Activated naive CD8-positive, alpha-beta T cell treated with anti-CD3 and anti-CD28 coated beads for 36 hours (primary cell): ENCODE measurements around the gene TRAPPC3L. TPM values are rescaled to one million over a fixed set of nuclear protein-coding genes. Genes with fewer than 3 reads are reported as not detected.
"Not testable (repeated sequence)": the region's sequence is repeated elsewhere in the genome, so short reads cannot be mapped to it uniquely, and the experiment has no call there.

ENCODE experiments used
- DNase-seq: peaks from one replicate; pipeline ENCODE4 v3.0.0; 2021
- H3K27ac Mint-ChIP-seq: one replicate; pipeline ENCODE4 v1.8.0; 2022; ENCODE audit warnings: mild to moderate bottlenecking, moderate library complexity, mixed read lengths
- H3K27me3 Mint-ChIP-seq: one replicate; pipeline ENCODE4 v1.8.0; 2022; ENCODE audit warnings: mild to moderate bottlenecking, mixed read lengths
- H3K36me3 Mint-ChIP-seq: one replicate; pipeline ENCODE4 v1.8.0; 2021; ENCODE audit warnings: mild to moderate bottlenecking, mixed read lengths
- H3K4me1 Mint-ChIP-seq: one replicate; pipeline ENCODE4 v1.8.0; 2021; ENCODE audit warnings: mixed read lengths
- H3K4me3 Mint-ChIP-seq: one replicate; pipeline ENCODE4 v1.8.0; 2022; ENCODE audit warnings: mild to moderate bottlenecking, moderate library complexity, mixed read lengths
- H3K9me3 Mint-ChIP-seq: one replicate; pipeline ENCODE4 v1.8.0; 2022; ENCODE audit warnings: mixed read lengths
- total RNA-seq, 2 experiments: library from RNA; stranded (reverse); gene quantifications; one replicate each; pipeline ENCODE4 v1.2.3, GENCODE V29; 2021

TRAPPC3L gene
- total RNA-seq, 2 experiments from 2014 or later: not detected

DNA sequence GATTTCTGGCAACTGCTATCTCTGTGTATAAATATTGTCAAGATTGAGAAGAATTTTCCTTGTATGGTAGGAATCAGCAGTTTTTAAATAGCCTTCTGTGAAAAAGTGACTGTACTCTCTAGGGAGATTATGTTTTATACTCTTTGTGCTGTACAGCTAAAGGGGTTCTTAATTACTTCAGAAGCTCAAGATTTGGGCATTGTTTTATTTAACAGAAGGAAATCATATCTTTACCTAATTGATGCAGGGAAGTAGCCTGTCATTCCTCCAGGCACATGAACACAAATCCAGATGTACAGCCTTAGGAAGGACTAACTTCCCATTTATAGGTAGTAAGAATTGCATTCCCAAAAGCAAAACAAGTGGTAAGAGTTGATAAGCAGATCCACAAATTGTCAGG lies 32.8 kb downstream of the TRAPPC3L start:
- Mint-ChIP-seq H3K4me3 (no peak overlapping the region), H3K36me3 (no peaks in the 10 kb centered on the region), H3K27ac (no peak overlapping the region), H3K27me3 (peaks cover 4% of the 10 kb centered on the region), H3K9me3 (peaks cover 8% of the 10 kb centered on the region), H3K4me1 (no peaks in the 10 kb centered on the region)
- no peak for DNase-seq

DNA sequence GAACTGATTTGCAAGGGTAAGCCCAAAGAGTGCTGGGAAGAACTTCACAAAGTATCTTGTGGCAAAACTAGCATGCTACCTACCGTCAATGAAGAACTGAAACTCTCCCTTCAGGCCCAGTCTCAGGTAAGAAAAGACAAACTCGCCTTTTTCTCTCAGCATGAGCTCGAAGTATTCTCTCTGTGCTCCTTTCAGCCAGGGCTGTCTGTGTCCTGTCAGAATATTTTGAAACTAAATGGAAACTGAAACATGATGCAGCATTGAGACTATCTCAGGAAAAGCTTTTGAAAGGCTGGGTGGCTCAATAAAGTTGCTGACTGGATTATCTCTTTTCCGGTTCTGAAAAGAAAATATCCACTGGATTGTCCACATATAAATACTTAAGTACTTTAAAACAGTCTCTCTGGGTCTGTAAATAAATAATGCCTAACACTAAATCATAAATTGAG lies 33.3 kb downstream of the TRAPPC3L start:
- H3K4me1 Mint-ChIP-seq: no peaks in the 10 kb centered on the region
- H3K27me3 Mint-ChIP-seq: peaks cover 4% of the 10 kb centered on the region
- H3K27ac Mint-ChIP-seq: no peak overlapping the region
- H3K4me3 Mint-ChIP-seq: no peak overlapping the region
- no peak for DNase-seq
- no peaks in the 10 kb centered on the region for H3K36me3 Mint-ChIP-seq
- peaks cover 8% of the 10 kb centered on the region for H3K9me3 Mint-ChIP-seq

DNA sequence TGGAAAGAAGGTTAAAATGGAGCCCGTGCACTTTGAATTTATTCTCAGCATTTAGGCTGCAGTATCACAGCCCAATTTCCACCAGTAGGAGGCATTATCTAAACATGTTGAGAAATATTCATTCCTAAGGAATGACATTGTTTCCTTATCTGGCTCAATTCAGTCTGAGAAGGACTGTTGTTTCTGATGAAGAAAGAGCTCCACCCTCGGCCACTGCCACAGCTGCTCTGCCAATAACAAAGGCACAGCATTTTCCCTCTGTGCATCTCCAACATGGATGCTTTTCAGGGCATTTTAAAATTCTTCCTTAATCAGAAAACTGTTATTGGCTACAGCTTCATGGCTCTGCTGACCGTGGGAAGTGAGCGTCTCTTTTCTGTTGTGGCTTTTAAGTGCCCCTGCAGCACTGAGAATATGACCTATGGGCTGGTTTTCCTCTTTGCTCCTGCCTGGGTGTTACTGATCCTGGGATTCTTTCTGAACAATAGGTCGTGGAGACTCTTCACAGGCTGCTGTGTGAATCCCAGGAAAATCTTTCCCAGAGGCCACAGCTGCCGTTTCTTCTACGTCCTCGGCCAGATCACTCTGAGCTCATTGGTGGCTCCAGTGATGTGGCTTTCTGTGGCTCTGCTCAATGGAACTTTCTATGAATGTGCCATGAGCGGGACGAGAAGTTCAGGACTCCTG lies 33.9 kb downstream of the TRAPPC3L start, which contains the start of gene CALHM5:
Gene CALHM5 (plus strand): TSS at position 216 of the 687 bp plus-strand sequence. CDS start 58 bp downstream, at position 274.
- H3K9me3 Mint-ChIP-seq: peaks cover 8% of the 10 kb centered on the region
- H3K4me3 Mint-ChIP-seq: no peak within 1 kb of the TSS
- no peaks in the 10 kb centered on the region for H3K36me3 Mint-ChIP-seq
- H3K4me1 Mint-ChIP-seq: no peaks in the 10 kb centered on the region
- DNase-seq: no peak
- H3K27me3 Mint-ChIP-seq: peaks cover 4% of the 10 kb centered on the region
- no peak within 1 kb of the TSS for H3K27ac Mint-ChIP-seq

DNA sequence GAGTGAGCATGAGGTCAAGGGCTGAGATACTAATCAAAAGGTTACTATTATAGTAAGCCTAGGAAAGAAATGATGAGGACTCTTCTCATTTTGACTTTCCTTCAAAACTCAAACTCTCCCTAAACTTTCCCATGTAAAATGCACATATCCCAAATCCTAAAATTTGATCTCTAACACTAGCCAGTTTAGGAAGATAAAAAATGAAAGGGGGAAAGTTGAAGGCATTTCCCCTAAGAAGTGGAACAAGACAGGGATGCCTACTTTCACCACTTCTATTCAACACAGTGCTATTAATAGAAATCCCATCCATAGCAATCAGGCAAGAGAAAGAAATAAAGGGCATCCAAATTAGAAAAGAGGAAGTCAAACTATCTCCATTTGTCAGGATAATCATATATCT lies 37.0 kb downstream of the TRAPPC3L start:
- Mint-ChIP-seq H3K4me3 (no peak overlapping the region), H3K4me1 (no peaks in the 10 kb centered on the region), H3K27me3 (peaks cover 12% of the 10 kb centered on the region), H3K36me3 (no peaks in the 10 kb centered on the region), H3K9me3 (peaks cover 10% of the 10 kb centered on the region), H3K27ac (no peak overlapping the region)
- DNase-seq: no peak

DNA sequence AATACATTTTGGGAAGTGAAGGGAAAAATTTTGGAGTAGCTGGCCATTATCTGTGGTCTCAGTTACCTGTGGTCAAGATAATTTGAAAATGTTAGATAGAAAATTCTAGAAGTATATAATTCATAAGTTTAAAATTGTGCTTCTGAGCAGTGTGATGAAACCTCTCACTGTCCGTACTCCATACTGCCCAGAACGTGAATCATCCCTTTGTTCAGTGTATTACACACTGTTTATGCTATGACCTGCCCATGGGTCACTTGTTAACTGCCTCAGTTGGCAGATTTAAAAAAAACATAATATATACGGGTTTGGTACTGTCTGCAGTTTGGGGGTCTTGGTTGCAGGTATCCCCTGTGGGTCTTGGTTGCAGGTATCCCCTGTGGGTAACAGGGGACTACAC lies 38.2 kb downstream of the TRAPPC3L start:
- no peak for DNase-seq
- H3K4me3 Mint-ChIP-seq: no peak overlapping the region
- no peaks in the 10 kb centered on the region for H3K36me3 Mint-ChIP-seq
- peaks cover 10% of the 10 kb centered on the region for H3K9me3 Mint-ChIP-seq
- H3K27me3 Mint-ChIP-seq: peaks cover 12% of the 10 kb centered on the region
- H3K4me1 Mint-ChIP-seq: no peaks in the 10 kb centered on the region
- H3K27ac Mint-ChIP-seq: no peak overlapping the region

DNA sequence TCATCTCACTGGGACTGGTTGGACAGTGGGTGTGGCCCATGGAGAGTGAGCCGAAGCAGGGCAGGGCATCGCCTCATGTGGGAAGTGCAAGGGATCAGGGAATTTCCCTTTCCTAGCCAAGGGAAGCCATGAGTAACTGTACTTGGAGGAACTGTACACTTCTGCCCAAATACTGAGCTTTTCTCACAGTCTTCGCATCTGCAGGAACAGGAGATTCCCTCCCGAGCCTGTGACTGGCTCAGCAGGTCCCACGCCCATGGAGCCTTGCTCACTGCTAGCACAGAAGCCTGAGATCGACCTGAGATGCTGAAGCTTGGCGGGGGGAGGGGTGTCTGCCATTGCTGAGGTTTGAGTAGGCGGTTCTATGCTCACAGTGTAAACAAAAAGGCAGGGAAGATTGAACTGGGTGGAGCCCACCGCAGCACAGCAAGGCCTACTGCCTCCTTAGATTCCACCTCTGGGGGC lies 44.5 kb downstream of the TRAPPC3L start:
- Mint-ChIP-seq H3K4me1 (no peaks in the 10 kb centered on the region), H3K27ac (no peak overlapping the region), H3K9me3 (peaks cover 4% of the 10 kb centered on the region), H3K36me3 (peaks cover 2% of the 10 kb centered on the region), H3K27me3 (peaks cover 15% of the 10 kb centered on the region), H3K4me3 (no peak overlapping the region)
- no peak for DNase-seq

DNA sequence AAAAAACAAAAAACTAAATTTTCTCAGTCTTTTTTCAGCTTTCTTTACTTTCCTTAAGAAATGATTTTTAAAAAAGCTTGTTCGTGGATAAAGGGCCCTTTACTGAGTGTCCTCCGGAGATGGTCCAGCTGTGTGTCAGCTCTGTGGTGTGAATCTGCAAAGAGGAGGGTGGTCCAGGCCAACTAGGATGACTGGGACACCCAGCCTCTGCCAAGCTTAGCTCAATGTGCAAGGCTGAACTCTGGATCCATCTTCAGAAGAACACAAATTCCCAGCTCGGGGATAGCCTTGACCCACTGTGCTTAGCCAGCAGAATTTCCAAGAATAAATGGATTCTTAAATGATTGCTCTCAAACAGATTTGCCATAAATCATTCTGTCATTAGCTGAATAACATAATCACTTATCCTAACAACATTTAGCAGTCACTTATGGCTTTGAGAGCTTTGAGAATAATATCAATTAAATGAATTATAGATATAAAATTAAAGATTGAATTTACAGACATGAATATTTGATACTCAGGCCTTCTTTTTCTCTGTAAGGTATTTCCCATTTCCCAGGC lies 48.3 kb downstream of the TRAPPC3L start:
- Mint-ChIP-seq H3K4me1 (no peaks in the 10 kb centered on the region), H3K36me3 (peaks cover 2% of the 10 kb centered on the region), H3K27me3 (peaks cover 7% of the 10 kb centered on the region), H3K4me3 (no peak overlapping the region), H3K27ac (no peak overlapping the region), H3K9me3 (peaks cover 4% of the 10 kb centered on the region)
- no peak for DNase-seq

DNA sequence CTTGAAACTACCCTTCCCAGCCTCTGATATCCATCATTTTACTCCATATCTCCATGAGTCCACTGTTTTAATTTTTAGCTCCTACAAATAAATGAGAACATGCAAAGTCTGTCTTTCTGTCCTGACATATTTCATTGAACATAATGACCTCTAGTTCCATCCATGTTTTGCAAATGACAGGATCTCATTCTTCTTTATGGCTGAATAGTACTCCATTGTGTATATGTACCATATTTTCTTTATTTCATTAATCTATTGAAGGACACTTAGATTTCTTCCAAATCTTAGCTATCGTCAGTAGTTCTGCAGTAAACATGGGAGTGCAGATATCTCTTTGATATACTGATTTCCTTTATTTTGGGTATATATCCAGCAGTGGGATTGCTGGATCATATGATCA lies 50.3 kb downstream of the TRAPPC3L start:
- H3K4me1 Mint-ChIP-seq, DNase-seq: not testable (repeated sequence)

DNA sequence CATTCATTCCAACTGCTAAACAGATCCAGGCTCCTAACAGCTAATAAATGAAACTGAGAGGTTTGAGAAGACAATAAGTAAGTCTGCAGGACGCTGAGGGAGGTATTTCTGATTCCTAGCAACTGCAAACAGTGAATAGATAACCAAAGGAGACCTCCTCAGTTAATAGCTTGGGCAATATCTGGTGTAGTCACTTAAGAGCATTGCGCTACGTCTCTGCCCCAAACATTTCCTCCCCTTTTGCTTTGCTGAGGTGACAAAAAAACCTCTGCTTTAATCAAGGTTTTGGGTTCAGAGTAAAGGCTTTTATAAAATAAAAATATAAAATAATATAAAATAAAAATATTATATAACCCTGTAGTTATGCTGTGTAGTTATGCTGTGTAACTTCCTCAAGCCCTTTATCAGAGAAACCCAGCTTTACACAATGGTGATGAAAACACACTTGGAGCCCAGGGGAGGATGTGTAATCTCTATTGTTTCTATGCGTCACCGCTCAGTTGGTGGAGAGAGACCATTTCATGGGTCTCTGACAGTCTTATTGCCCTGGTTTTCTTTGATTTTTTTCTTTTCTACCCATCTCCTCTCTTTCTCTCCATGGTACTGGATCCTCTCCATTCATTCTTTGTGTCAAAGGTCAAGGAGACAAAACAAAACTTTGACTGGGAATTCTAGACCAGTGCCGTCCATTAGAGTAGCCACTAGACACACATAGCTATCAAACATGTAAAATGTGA lies 53.0 kb downstream of the TRAPPC3L start:
- H3K36me3 Mint-ChIP-seq: no peaks in the 10 kb centered on the region
- H3K27ac Mint-ChIP-seq: no peak overlapping the region
- no peak overlapping the region for H3K4me3 Mint-ChIP-seq
- no peaks in the 10 kb centered on the region for H3K4me1 Mint-ChIP-seq
- peaks cover 2% of the 10 kb centered on the region for H3K9me3 Mint-ChIP-seq
- no peak for DNase-seq
- H3K27me3 Mint-ChIP-seq: peaks cover 5% of the 10 kb centered on the region

More for the DNA sequence above, 50.3 kb downstream of the TRAPPC3L start:
- H3K27me3 Mint-ChIP-seq, H3K9me3 Mint-ChIP-seq, H3K4me3 Mint-ChIP-seq, H3K36me3 Mint-ChIP-seq, H3K27ac Mint-ChIP-seq: not testable (repeated sequence)

DNA sequence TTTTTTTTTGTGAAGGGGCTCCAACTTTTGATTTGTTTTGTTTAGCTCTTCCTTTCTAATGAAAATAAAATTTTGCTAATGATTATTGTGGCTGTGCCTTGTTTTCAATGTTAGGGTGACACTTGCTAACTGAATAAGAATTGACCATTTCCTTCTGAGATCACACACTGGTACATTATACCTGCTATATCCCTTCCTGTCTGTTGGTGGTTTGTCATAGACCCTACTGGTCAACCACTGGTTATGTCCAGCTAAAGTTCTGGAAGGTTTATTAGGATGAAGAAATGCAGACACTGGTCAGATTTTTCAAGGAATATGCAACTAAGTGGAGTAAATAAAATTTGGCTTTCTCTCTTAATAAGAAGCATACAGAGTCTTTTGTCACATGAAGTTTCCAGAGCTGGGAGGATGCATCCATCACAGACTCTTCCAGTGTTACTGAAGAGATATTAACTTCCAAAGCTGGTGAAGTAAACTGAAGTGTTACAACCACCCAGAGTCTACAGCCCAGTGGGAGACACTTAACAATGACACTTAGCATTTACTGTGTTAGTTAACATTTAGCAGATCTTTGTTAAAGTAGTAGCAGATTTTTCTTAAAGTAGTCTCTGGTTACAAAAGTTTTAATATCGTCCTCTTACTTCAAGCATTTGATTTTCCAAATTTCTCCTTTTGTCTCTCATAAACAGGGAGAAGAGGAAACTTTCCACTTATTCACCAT lies 53.7 kb downstream of the TRAPPC3L start:
- Mint-ChIP-seq H3K4me1 (no peaks in the 10 kb centered on the region), H3K9me3 (peaks cover 2% of the 10 kb centered on the region), H3K27ac (no peak overlapping the region), H3K27me3 (peaks cover 5% of the 10 kb centered on the region), H3K4me3 (no peak overlapping the region), H3K36me3 (no peaks in the 10 kb centered on the region)
- DNase-seq: no peak

DNA sequence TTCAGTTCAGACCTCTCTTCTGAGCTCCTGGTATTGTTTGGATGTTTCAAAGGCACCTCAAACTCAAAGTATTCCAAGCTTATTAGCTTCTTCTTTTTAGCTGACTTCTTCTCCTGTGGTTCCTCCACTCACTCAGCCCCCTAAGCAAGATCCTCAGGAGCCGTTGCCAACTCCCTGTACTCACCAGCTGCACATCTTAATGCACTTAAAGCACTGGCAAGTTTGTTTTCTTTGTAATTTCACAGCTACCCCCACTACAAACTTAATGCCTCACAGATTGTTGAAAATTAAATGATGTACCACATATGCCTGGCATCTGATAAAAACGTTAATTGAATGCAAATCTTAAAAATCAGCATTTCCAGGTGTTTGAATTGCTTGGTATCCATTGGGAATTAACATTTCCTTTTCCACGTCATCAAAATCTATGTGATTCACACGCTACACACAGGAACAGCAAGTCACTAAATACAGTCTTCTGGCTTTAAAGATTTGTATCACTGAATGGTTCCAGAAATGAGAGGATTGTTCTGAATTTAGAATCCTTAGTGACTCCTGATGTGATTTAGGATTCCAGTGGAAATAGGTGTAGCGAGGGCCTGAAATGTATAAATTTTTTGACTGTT lies 59.8 kb downstream of the TRAPPC3L start:
- Mint-ChIP-seq H3K9me3 (no peaks in the 10 kb centered on the region), H3K36me3 (no peaks in the 10 kb centered on the region), H3K4me1 (no peaks in the 10 kb centered on the region), H3K4me3 (no peak overlapping the region), H3K27me3 (peaks cover 10% of the 10 kb centered on the region), H3K27ac (no peak overlapping the region)
- DNase-seq: no peak

DNA sequence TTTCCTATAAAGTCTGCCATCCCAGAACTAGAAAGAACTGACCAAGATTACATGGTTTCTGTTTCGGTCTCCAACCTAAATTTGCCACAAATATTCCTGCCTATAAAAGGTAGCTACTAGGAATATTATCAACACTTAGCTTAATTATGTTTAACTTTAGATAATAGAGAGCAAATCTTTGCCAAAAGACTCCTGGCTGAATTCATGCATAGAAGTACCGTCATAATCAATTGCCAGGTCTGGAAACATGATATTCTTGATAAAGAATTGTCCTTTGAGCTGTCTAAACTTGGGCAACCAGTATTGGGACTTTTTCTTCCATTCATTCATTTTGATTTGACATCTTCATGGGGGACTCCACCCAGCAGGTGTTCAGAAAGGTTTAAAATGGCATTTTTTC lies 61.9 kb downstream of the TRAPPC3L start:
- DNase-seq: no peak
- H3K27ac Mint-ChIP-seq: no peak overlapping the region
- no peak overlapping the region for H3K4me3 Mint-ChIP-seq
- H3K36me3 Mint-ChIP-seq: no peaks in the 10 kb centered on the region
- no peaks in the 10 kb centered on the region for H3K4me1 Mint-ChIP-seq
- H3K27me3 Mint-ChIP-seq: peaks cover 5% of the 10 kb centered on the region
- peaks cover 1% of the 10 kb centered on the region for H3K9me3 Mint-ChIP-seq

DNA sequence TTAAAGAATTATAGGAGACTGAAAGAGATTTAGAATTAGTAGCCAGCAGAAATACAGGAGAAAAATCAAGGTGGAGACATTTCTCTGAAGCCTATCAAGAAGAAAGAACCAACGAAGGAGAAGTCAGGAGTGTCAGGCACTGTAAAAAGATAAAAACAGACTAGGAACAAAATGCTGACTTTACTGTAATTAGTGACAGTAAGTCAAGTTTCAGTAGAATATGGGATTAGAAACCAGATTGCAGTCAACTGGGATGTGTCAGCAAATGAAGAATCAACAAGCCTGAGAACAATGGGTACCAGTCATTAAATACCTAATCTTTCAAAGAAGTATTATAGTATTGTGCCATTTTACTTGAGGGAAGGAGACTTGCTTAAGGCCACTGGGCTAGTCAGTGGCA lies 62.7 kb downstream of the TRAPPC3L start:
- H3K27ac Mint-ChIP-seq: no peak overlapping the region
- no peaks in the 10 kb centered on the region for H3K36me3 Mint-ChIP-seq
- H3K27me3 Mint-ChIP-seq: peaks cover 5% of the 10 kb centered on the region
- no peaks in the 10 kb centered on the region for H3K4me1 Mint-ChIP-seq
- H3K4me3 Mint-ChIP-seq: no peak overlapping the region
- peaks cover 3% of the 10 kb centered on the region for H3K9me3 Mint-ChIP-seq
- no peak for DNase-seq

DNA sequence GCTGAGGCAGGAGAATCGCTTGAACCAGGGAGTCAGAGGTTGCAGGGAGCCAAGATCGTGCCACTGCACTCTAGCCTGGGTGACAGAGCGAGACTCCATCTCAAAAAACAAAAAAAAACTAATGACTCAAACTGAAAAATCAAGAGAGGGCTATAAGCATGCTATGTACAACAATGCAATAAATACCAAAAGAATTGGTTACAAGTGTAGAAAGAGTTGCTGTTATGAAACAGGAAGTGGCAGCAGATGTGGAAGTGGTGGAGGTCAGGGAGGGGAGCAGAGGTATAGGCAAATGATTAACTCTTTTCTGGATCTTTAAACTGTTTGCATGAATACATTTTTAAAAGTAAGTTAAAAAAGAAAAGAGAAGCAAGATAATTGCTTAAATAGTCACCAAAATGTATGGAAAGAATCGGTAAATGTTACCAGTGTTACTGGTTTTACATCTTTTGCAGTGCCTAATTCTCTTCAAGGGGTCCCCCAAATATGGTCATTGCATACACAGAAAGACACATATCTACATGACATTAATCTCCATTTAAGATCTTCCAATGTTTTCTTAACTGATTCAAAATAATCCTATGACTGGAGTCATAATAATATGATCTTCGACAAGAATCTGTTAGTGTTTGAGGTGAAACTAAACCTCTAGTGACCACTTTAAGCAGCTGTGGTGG lies 69.3 kb downstream of the TRAPPC3L start:
- Mint-ChIP-seq H3K4me3 (no peak overlapping the region), H3K9me3 (peaks cover 3% of the 10 kb centered on the region), H3K27ac (no peak overlapping the region), H3K36me3 (no peaks in the 10 kb centered on the region), H3K4me1 (peaks cover 18% of the 10 kb centered on the region), H3K27me3 (no peaks in the 10 kb centered on the region)
- peak; percentile 14 for DNase-seq
